PC-9 (cell line): Measurements from ENCODE around the gene GLIPR1L2.

ENCODE experiments used
- CTCF ChIP-seq: fragments of 200-600 bp; sonication (generic); conservative IDR thresholded peaks from 2 replicates; pipeline ENCODE4 v1.6.1; 2017; ENCODE audit warnings: mixed run types, antibody characterized with exemption, mild to moderate bottlenecking, moderate library complexity
- EZH2 ChIP-seq: fragments of 200-600 bp; sonication (generic); IDR thresholded peaks from 2 replicates; pipeline ENCODE4 v1.8.0; 2017; ENCODE audit warnings: antibody characterized with exemption, low read depth

GRCh38 chr12:75432924-75433323 lies 42.0 kb downstream of the GLIPR1L2 start:
- no peak for TF ChIP-seq CTCF
- no peak for TF ChIP-seq EZH2
